HuH-7.5 (cell line): ENCODE results near the gene ZMIZ2.
A peak's percentile ranks its signal among the peaks of the same experiment; 100 is the strongest.
"Not testable (repeated sequence)": the region's sequence is repeated elsewhere in the genome, so short reads cannot be mapped to it uniquely, and the experiment has no call there.

ENCODE experiments used
- DNase-seq: peaks from one replicate; pipeline ENCODE4 v3.0.0; 2011; ENCODE audit warnings: low spot score

The ZMIZ2 gene, protein sequence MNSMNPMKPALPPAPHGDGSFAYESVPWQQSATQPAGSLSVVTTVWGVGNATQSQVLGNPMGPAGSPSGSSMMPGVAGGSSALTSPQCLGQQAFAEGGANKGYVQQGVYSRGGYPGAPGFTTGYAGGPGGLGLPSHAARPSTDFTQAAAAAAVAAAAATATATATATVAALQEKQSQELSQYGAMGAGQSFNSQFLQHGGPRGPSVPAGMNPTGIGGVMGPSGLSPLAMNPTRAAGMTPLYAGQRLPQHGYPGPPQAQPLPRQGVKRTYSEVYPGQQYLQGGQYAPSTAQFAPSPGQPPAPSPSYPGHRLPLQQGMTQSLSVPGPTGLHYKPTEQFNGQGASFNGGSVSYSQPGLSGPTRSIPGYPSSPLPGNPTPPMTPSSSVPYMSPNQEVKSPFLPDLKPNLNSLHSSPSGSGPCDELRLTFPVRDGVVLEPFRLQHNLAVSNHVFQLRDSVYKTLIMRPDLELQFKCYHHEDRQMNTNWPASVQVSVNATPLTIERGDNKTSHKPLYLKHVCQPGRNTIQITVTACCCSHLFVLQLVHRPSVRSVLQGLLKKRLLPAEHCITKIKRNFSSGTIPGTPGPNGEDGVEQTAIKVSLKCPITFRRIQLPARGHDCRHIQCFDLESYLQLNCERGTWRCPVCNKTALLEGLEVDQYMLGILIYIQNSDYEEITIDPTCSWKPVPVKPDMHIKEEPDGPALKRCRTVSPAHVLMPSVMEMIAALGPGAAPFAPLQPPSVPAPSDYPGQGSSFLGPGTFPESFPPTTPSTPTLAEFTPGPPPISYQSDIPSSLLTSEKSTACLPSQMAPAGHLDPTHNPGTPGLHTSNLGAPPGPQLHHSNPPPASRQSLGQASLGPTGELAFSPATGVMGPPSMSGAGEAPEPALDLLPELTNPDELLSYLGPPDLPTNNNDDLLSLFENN

DNA sequence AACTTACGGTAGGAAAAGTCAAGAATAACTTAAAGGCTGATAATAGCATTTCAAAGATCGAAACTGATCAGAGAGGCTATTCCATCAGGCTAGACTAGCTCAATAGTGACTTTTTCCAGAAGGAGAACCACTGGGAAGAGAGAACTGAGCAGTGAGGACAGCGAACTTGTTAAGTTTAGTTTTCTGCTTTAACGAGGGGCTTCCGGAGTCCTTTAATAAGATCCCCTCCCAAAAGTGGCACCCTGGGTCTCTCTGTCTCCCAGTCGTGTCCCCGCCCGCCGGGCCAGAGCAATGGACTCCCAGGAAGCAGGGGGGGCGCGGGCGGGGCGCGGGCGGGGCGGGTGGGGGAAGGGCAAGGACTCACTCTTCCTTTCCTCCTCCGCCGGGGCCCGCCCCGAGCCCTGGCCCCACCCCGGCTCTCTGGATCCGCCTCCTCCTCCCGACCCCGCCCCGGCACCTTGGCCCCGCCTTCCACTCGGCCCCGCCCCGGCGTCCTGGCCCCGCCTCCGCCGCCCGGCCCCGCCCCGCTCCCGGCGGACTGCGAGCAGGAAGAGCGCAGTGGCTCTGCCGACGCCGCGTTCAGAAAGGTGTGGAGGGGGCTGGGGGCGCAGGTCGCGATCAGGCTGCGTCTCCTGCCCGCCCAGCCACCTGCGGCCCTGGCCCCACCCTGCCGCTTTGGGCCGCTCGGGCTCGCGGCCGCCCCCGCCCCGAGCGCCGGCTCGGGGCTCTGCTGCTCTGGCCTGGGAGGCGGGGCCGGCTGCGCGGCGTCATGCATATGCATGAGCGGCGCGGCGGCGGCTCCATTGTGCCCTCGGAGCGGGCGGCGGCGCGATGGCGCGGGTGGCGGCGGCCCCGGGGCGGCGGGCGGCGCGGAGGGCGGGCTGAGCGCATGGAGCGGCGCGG, at the start of gene ZMIZ2:
Gene ZMIZ2, plus strand, starts transcription at position 803 of the 903 bp plus-strand sequence. CDS start 7,403 bp downstream, outside the sequence.
- DNase-seq: peak; percentile 96

DNA sequence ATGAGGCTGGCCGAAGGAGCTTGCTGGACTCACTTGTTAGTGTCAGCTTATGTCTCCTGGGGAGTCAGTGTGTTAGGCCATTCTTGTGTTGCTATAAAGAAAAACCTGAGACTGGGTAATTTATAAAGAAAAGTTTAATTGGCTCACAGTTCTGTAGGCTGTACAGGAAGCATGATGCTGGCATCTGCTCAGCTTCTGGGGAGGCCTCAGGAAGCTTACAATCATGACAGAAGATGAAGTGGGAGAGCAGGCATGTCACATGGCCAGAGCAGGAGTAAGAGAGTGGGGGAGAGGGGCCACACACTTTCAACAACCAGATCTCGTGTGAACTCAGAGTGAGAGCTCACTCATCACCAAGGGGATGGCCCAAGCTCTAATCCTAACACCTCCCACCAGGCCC, 49.0 kb upstream of the ZMIZ2 start:
- DNase-seq: not testable (repeated sequence)

DNA sequence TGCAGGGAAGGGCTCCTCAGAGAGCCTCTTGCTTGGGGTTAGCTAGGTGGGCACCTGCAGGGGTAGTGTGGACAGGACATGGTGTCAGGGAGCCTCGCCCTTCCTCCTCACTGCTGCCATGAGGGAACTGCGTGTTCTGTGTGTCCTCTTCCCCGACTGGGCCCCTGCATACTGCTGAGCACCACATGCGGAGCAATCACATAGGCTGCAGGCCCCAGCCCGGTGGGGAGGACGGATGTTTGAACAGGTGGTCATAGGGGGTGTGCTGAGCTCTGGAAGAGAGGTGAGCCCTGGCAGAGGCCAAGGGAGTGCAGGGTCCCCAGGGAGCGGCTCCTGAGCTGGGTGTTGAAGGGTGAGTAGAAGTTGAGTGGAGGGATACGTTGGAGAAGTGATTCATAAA, 48.3 kb upstream of the ZMIZ2 start:
- no peak for DNase-seq

DNA sequence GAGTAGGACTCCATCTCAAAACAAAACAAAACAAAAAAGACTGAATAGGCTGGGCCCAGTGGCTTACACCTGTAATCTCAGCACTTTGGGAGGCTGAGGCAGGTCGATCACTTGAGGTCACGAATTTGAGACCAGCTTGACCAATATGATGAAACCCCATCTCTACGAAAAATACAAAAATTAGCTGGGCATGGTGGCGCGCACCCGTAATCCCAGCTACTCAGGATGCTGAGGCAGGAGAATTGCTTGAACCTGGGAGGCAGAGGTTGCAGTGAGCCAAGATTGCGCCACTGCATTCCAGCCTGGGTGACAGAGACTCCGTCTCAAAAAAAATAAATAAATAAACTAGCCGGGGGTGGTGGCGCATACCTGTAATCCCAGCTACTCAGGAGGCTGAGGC, 45.3 kb upstream of the ZMIZ2 start:
- not testable (repeated sequence) for DNase-seq

DNA sequence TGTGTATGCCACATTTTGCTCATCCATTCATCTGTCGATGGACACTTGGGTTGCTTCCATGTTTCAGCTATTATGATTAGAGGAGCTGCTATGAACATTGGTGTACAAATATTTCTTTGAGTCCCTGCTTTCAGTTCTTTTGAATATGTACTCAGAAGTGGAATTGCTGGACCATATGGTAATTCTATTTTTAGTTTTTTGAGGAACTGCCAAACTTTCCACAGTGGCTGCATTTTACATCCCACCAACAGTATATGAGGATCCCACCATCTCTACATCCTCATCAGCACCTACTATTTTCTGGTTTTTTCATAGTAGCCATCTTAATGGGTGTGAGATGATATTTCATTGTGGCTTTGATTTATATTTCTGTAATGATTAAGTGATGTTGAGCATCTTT, 44.7 kb upstream of the ZMIZ2 start:
- no peak for DNase-seq

DNA sequence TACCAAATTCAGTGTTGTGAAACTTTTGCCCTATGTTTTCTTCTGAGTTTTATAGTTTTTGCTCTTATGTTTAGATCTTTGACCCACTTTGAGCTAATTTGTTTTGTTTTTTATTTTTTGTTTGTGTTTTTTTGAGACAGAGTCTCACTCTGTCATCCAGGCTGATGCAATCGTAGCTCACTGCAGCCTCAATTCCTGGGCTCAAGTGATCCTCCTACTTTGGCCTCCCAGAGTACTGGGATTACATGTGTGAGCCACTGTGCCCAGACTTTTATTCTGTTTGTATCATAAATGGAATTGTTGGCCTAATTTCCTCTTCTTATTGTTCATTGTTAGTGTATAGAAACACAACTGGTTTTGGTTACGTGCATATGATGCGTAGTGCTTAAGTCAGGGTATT, 43.2 kb upstream of the ZMIZ2 start:
- no peak for DNase-seq

DNA sequence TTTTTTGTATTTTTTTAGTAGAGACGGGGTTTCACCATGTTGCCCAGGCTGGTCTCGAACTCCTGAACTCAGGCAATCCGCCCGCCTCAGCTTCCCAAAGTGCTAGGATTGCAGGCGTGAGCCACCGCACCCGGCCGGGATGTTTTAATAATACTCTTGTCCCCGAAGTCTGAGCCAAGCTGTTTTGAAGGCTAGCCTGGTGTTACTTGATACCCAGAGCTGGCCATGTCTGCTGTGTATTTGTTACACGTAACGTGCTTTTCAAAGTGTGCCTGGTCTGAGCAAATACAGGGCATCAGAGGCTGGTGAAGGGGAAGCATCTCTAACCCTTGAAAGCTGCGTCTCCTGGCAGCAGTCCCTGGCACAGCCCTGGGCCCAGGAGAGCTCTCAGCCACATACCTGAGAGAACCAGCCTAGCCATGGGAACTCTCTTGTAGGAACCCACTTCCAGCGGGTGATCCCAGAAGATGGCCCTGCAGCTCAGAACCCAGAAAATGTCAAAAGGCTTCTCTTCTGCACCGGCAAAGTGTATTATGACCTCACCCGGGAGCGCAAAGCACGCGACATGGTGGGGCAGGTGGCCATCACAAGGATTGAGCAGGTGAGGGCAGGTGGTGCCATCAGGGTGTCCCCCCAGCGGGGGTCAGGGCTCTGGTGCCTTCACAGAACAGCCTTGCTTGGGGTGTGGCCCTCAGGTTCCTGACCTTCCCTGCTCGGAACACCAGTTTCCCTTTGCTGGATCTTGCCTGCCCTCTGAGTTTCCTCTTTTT, 41.7 kb upstream of the ZMIZ2 start:
- no peak for DNase-seq

DNA sequence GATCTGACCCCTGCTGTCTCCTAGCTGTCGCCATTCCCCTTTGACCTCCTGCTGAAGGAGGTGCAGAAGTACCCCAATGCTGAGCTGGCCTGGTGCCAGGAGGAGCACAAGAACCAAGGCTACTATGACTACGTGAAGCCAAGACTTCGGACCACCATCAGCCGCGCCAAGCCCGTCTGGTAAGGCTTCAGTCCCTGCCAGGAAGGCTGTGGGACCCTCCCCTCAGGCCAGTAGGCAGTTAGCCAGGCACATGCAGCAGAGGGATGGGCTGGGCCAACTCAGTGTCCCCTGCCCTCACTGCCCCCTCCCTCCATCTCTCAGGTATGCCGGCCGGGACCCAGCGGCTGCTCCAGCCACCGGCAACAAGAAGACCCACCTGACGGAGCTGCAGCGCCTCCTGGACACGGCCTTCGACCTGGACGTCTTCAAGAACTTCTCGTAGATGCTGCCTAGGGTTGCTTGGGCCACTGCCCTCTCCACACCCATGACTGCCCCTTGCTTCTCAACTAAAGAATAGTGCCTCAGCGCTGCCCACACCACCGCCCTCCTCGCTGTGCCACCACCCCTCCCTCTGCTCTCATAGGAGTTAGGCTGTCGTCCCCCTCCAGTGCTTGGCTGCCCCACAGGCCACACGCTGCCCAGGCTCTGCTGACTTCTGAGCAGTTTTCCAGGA, 41.0 kb upstream of the ZMIZ2 start:
- no peak for DNase-seq

DNA sequence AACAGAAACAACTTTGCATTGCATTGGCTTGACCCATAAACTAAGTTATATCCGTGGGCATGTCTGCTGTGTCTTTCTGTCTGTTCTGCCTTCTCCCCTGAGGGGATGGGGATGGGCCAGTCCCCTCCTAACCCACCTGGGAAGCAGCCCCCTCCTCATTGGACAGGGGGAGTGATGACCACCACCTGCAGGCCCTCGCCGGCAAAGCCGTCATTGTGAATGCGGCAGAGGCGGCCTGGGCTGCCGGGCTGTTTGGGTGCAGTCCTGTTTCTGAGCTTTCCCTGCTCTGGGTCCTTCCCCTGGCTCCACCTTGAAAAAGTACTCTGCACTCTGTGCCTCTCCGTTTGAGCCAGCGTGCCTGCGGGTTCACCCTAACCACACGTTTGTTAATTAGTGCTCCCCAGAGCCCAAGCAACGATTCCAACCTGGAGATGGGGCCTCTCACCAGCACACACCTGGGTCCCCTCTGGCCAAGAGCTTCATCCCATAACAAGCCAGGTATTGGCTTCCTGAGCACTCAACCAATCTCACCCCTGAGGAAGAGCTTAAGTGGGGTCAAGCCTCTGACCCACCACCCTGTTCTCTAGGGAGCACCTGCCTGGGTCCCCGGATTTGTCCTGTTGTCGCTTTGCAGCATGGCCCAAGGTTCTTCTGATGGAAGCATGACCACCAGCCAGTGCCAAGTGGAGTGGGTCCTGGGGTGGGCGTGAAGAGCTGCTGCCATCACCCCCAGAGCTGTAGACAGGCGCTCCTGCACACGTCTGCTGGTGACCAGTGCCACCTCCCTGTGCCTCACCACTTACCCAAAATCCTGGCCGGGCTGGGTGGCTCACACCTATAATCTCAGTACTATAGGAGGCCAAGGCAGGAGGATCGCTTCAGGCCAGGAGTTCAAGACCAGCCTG, 39.4 kb upstream of the ZMIZ2 start:
- no peak for DNase-seq

DNA sequence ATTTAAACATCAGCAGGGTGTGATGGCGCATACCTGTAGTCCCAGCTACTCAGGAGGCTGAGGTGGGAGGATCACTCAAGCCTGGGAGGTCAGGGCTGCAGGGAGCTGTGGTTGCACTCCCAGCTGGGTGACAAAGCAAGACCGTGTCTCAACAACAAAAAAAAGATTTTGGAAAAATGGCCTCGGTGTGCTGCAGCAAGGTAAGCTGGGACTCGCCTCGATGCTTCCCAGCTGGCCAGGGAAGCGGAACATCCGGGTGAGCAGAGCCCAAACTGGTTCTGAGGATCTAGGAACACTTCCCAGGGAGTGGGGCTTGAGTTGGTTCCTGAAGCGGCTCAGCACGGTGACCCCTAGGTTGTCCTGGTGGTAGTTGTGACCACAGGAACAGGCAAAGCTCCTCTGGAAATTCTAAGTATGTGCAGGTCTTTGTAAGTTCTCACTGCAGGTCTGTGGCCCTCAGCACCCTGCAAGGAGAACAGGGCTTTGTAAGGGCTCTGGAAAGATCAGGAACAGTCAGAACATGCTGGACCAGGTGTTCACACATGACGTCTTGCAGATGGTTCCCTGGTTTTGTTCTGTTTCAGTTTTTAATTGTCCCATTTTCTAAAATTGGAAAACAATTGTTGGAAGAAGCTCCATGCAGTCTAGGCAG, 38.6 kb upstream of the ZMIZ2 start:
- no peak for DNase-seq

DNA sequence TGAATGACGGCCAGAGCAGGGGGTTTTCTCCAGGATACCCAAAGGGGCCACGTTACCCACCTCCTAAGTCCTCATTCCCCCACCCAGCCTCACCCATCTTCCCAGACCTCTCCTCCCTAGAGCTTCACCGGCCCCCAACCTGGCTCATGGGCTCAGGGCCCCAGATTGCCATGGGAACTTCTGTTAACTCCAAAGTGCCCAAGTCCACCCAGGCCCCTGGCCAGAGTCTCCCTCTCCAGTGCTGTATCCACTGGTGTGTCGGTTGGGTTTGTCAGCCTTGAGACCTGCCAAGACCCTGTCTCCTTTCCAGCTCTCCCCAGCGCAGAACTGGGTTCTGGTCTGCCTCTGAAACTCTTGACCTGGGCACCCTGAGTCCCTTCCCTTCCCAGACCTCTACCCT, 37.1 kb upstream of the ZMIZ2 start:
- DNase-seq: no peak

DNA sequence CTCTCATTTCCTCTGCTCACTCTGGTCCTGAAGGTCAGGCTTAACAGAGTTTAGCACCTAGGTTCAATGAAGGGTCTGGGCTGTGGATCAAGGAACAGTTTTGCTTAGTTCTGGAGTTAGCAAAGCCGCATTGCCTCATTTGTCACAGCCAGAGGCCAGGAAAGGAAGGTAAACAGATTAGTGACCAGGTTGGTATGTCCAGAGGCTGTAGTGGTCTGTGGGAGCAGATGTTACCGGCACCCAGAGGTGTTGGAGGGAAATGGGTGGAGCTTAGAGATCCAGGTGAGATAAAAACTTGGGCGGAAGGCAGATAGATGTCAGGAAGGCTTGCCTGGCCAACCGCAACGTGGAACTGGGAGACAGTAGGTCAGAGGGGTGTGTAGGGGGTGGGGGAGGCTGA, 36.6 kb upstream of the ZMIZ2 start:
- no peak for DNase-seq

DNA sequence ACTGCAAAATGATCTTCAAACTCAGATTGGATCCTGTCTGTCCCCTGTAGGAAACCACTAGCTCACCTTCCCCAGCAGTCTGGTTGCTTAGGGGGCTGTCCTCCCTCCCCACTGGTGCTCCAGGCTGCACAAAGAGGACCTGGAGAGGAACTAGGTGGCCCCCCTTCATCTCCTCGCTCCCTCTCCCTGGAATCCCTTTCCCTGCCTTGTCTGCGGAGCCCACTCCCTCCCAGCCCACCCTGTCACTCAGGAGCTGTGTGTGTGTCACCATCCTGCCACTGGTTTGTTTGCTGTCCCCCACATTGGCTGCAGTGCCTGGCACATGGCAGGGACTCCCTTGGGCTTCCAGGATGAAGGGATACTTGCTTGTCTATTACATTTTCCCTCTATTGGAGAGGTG, 35.5 kb upstream of the ZMIZ2 start:
- DNase-seq: no peak

DNA sequence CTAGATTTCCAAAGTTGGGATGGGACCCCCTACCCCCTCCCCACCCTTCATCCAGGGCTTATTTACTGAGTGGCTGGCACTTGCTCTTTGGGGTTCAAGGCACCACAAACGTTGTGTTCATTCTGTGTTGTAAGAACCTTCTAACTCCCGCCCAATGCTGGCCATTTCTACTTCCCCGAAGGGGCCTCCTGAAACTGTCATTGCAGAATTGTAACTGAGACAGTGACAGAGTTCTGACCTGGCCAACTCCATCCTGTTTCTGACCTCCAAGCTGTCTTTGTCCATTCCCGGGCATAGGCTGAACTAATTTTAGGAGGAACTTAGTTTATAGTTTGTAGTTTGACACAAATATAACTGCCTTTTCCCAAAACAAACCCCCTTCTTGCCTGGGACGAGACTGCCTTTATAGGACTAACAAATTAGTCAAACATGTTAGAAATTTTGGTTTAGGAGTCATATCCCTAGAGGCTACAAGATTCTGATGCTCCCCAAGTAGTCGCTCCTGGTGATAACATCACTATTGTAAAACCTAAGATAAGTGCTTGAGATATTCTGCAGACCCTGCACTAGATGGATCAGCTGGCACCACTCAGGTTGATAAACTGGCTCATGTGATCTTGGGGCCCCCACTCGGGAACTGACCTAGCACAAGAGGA, 34.8 kb upstream of the ZMIZ2 start:
- DNase-seq: no peak

DNA sequence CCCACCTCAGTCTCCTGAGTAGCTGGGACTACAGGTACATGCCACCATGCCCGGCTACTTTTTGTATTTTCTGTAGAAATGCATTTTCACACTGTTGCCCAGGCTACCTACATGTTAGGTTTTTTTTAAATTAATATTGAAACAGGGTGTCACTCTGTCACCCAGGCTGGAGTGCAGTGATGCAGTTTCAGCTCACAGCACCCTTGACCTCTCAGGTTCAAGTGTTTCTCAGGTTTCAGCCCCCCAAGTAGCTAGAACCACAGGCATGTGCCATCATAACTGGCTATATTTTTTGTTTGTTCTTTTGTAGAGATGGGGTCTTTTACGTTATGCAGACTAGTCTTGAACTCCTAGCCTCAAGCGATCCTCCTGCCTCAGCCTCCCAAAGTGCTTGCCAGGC, 32.4 kb upstream of the ZMIZ2 start:
- no peak for DNase-seq

DNA sequence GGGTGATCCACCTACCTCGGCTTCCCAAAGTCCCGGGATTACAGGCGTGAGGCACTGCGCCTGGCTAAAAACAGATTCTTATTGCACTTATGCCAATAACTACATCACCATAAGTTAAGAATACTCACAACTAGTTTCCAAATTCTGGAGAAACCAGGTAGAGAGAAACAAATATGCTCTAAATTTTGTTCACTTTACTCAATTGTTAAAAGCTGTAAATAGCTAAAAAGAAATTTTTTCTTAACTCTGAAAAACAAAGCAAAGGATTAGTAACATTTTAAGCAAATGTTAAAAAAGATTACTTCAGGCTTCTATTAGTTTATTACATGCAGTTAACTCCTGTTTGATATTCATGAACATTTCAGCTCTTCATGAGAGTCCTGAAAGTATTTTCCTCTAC, 28.3 kb upstream of the ZMIZ2 start:
- no peak for DNase-seq

DNA sequence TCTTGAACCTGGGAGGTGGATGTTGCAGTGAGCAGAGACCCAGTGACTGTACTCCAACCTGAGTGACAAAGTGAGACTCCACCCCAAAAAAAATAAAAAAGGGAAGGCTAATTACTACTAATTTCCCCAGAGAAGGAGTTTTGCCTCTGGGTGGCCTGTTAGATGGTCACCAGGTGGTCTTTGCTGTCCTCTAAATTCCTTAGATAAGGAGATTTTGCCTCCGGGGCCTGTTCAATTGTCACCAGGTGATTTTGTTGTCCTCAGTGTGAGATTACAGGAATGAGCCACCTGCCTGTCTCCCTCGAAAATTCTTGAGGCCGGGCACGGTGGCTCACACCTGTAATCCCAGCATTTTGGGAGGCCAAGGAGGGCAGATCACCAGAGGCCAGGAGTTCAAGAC, 24.4 kb upstream of the ZMIZ2 start:
- no peak for DNase-seq

DNA sequence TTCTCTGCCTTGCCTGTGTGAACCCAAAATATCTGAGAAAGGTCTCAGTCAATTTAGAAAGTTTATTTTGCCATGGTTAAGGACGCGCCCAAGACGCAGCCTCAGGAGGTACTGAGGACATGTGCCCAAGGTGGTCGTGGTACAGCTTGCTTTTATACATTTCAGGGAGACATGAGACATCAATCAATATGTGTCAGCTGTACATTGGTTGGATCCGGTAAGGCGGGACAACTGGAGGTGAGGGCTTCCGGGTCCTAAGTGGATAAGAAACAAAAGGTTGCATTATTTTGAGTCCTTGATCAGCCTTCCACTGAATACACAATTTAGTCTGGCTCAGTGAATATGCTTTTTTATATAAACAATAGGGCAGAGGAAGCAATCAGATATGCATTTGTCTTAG, 22.4 kb upstream of the ZMIZ2 start:
- not testable (repeated sequence) for DNase-seq
